HEK293 (cell line): ENCODE results near the gene BMP10.

ENCODE experiments used
- CTCF ChIP-seq: fragments of 450-650 bp; formaldehyde crosslinking; IDR thresholded peaks from 2 replicates; pipeline ENCODE4 v1.5.1; 2016; ENCODE audit warnings: missing biosample characterization, missing genetic modification characterization
- KLF10 ChIP-seq: fragments of 450-650 bp; IDR thresholded peaks from 2 replicates; pipeline ENCODE4 v1.5.1; 2018; ENCODE audit warnings: missing biosample characterization, mild to moderate bottlenecking, missing genetic modification characterization
- REST ChIP-seq: fragments of 450-650 bp; formaldehyde crosslinking; IDR thresholded peaks from 2 replicates; pipeline ENCODE4 v1.5.1; 2016; ENCODE audit warnings: missing biosample characterization, missing genetic modification characterization
- ZBTB7A ChIP-seq: fragments of 450-650 bp; formaldehyde crosslinking; IDR thresholded peaks from 2 replicates; pipeline ENCODE4 v1.5.1; 2016; ENCODE audit warnings: low read depth, missing biosample characterization, missing genetic modification characterization
- ZNF16 ChIP-seq: fragments of 450-650 bp; formaldehyde crosslinking; IDR thresholded peaks from 2 replicates; pipeline ENCODE4 v1.5.1; 2016; ENCODE audit warnings: low read depth, missing biosample characterization, missing genetic modification characterization
- ZNF518A ChIP-seq: fragments of 450-650 bp; formaldehyde crosslinking; conservative IDR thresholded peaks from 2 replicates; pipeline ENCODE4 v1.5.1; 2016; ENCODE audit warnings: low read depth, missing biosample characterization, missing genetic modification characterization
- ZNF530 ChIP-seq: fragments of 450-650 bp; formaldehyde crosslinking; IDR thresholded peaks from 2 replicates; pipeline ENCODE4 v1.5.1; 2016; ENCODE audit warnings: low read depth, missing biosample characterization, missing genetic modification characterization

- TF ChIP-seq CTCF, result no peak
- TF ChIP-seq KLF10, result no peak
- no peak for TF ChIP-seq ZNF530 (tag by site-specific recombination)
- no peak for TF ChIP-seq REST
- TF ChIP-seq ZNF518A (tag by site-specific recombination), result no peak
- TF ChIP-seq ZNF16 (tag by site-specific recombination), result no peak
- TF ChIP-seq ZBTB7A, result no peak
These were observed 20.7 kb downstream of the BMP10 start for GRCh38 chr2:68850524-68850923.
